A549 (cell line): ENCODE results near the gene MAP3K9.

Source experiments
- CEBPB ChIP-seq, 2 experiments: fragments of >200 bp in 1 of 2; sonication (Bioruptor Twin) in 1 of 2; formaldehyde crosslinking in 1 of 2; IDR thresholded peaks; 2 replicates each; pipeline ENCODE4 v1.6.1; 2012 to 2016
- EP300 ChIP-seq, 2 experiments: fragments of >200 bp; sonication (Bioruptor Twin); formaldehyde crosslinking; IDR thresholded peaks; 2 replicates in 1 of 2; 3 replicates in 1 of 2; pipeline ENCODE4 v1.6.1; 2016 to 2017
- FOSL2 ChIP-seq, 2 experiments: fragments of 450-650 bp in 1 of 2; fragments of >200 bp in 1 of 2; sonication (Bioruptor Twin) in 1 of 2; formaldehyde crosslinking; IDR thresholded peaks; 2 replicates each; pipeline versions ENCODE4 v1.5.0 to v1.6.1; 2016 to 2020; ENCODE audit warnings: mild to moderate bottlenecking in 1 of 2, moderate library complexity in 1 of 2
- HDAC2 ChIP-seq: fragments of 200-600 bp; sonication (generic); IDR thresholded peaks from 2 replicates; pipeline ENCODE4 v1.6.1; 2016
- KDM1A ChIP-seq: fragments of 200-600 bp; sonication (generic); IDR thresholded peaks from 2 replicates; pipeline ENCODE4 v1.6.1; 2016; ENCODE audit warnings: low read depth, mild to moderate bottlenecking
- MAZ ChIP-seq: fragments of 150-350 bp; IDR thresholded peaks from 2 replicates; pipeline ENCODE4 v1.6.1; 2014; ENCODE audit warnings: antibody characterized with exemption, low read depth, low read length, borderline replicate concordance
- POLR2A ChIP-seq: IDR thresholded peaks from 2 replicates; pipeline ENCODE4 v1.6.1; 2012; ENCODE audit warnings: mild to moderate bottlenecking, low read length
- RCOR1 ChIP-seq: fragments of 150-350 bp; IDR thresholded peaks from 2 replicates; pipeline ENCODE4 v1.6.1; 2014; ENCODE audit warnings: antibody characterized with exemption, low read length, low read depth
- RFX5 ChIP-seq: fragments of 450-650 bp; IDR thresholded peaks from 2 replicates; pipeline ENCODE4 v1.7.1; 2014; ENCODE audit warnings: antibody characterized with exemption, mild to moderate bottlenecking, moderate library complexity
- SREBF2 ChIP-seq: fragments of 450-650 bp; IDR thresholded peaks from 2 replicates; pipeline ENCODE4 v1.6.1; 2014; ENCODE audit warnings: mild to moderate bottlenecking, moderate library complexity
- TF ChIP-seq, protein P1 (sequence below): fragments of >200 bp; sonication (Bioruptor Twin); formaldehyde crosslinking; IDR thresholded peaks from 3 replicates; pipeline ENCODE4 v1.5.1; 2016
- TF ChIP-seq, protein P2 (sequence below): IDR thresholded peaks from 2 replicates; pipeline ENCODE4 v1.6.1; 2012
- TF ChIP-seq, protein P3 (sequence below): fragments of 250-450 bp; sonication (Bioruptor Pico); IDR thresholded peaks from 2 replicates; pipeline ENCODE4 v1.5.0; 2021; ENCODE audit warnings: mild to moderate bottlenecking, moderate library complexity, borderline replicate concordance

DNA sequence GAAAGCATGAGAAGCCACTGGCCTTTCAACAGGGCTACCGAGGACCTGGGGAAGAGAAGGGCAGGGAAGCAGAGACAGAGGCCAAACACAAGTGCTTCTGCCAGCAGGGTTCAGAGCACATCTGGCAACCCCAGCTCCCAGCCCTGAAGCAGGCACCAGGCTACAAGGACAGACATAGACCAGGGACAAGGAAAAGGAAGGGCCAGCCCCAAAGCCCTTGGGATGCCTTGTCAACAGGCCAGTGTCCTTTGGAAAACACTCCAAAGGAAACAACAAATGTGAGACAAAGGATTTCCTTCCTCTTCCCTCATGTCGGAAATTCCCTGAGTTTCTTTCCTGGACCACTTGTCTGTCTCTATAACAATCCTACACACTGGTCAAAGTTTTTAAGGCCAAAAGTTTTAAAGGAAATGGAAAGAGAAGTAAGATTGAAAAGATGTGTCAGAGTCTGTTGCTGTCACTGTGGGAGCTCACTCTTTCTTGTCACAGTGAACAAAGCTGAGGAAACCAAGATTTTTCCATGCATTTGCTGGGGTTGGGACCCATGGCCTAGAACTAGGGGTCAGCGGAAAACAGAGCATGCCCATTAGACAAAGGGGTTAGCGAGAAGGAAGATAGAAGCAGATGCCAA lies 108.2 kb downstream of the MAP3K9 start:
- TF ChIP-seq, protein P1, sequence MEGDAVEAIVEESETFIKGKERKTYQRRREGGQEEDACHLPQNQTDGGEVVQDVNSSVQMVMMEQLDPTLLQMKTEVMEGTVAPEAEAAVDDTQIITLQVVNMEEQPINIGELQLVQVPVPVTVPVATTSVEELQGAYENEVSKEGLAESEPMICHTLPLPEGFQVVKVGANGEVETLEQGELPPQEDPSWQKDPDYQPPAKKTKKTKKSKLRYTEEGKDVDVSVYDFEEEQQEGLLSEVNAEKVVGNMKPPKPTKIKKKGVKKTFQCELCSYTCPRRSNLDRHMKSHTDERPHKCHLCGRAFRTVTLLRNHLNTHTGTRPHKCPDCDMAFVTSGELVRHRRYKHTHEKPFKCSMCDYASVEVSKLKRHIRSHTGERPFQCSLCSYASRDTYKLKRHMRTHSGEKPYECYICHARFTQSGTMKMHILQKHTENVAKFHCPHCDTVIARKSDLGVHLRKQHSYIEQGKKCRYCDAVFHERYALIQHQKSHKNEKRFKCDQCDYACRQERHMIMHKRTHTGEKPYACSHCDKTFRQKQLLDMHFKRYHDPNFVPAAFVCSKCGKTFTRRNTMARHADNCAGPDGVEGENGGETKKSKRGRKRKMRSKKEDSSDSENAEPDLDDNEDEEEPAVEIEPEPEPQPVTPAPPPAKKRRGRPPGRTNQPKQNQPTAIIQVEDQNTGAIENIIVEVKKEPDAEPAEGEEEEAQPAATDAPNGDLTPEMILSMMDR = no peak
- TF ChIP-seq MAZ (no peak), POLR2A (no peak), FOSL2 (IDR thresholded peaks at IDR 0.05) (no peak), FOSL2 (CRISPR knock-in tag; IDR thresholded peaks at IDR 0.05) (no peak), KDM1A (no peak), SREBF2 (no peak), HDAC2 (no peak), CEBPB (IDR thresholded peaks at IDR 0.05) (no peak), RCOR1 (no peak), EP300 (IDR thresholded peaks at IDR 0.05) (no peak), RFX5 (no peak)
- TF ChIP-seq, protein P2, sequence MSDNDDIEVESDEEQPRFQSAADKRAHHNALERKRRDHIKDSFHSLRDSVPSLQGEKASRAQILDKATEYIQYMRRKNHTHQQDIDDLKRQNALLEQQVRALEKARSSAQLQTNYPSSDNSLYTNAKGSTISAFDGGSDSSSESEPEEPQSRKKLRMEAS = no peak
- TF ChIP-seq, protein P3, sequence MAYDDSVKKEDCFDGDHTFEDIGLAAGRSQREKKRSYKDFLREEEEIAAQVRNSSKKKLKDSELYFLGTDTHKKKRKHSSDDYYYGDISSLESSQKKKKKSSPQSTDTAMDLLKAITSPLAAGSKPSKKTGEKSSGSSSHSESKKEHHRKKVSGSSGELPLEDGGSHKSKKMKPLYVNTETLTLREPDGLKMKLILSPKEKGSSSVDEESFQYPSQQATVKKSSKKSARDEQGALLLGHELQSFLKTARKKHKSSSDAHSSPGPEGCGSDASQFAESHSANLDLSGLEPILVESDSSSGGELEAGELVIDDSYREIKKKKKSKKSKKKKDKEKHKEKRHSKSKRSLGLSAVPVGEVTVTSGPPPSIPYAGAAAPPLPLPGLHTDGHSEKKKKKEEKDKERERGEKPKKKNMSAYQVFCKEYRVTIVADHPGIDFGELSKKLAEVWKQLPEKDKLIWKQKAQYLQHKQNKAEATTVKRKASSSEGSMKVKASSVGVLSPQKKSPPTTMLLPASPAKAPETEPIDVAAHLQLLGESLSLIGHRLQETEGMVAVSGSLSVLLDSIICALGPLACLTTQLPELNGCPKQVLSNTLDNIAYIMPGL (CRISPR knock-in tag) = no peak
